Measurements from ENCODE around the gene RNF220.

Gene RNF220

GRCh38 chr1:44436401-44437106 lies 31.5 kb downstream of the RNF220 start:
- no peak for DNase-seq (ENCODE audit: low read depth in 2 of 2)

GRCh38 chr1:44437107-44437716 lies 32.2 kb downstream of the RNF220 start:
- no peak for DNase-seq (ENCODE audit: low read depth in 2 of 2)

DNA sequence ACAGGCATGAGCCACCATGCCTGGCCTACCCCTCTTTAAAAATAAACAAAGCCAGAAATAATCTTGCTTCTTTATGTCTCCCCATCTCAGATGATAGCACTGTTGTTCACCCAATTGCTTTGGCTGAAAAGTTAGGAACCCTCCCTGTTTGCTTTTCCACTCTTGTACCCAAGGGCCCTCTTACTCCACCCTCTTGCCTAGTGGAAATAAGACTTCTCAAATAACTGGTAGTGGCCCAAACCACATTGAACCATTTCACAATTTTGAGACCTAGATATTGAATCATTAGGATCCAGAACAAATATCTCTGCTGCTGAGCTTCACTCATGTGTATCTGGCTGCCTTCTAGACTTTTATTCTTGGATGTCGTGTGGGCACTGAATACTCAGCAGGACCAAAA lies 37.7 kb downstream of the RNF220 start:
- DNase-seq (ENCODE audit: low read depth in 2 of 2), result no peak

- DNase-seq (ENCODE audit: low read depth in 2 of 2), result no peak
These were observed 42.2 kb downstream of the RNF220 start for GRCh38 chr1:44447051-44447810.

DNA sequence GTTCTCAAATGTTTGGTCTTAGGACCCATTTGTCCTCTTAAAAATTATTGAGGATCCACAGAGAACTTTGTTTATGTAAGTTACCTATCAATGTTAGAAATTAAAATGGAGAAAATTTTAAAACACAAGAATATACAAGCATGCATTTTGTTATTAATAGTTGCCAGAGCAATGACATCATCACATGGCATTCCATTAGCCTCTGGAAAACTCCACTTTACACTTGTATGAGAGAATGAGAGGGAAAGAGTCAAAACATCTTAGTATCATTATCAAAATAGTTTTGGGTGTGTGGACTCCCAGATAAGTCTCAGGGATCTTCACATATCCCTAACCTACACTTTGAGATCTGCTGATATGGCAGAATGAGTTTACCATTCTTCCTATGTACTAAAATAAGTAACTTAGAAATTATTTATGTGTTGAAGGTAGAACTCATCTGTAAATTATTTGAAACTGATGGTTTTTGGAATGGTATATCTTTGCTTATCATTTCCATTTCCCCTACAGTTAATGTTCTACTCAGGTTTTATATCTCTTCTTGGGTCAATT lies 48.8 kb downstream of the RNF220 start:
- no peak for DNase-seq (ENCODE audit: low read depth in 2 of 2)

DNA sequence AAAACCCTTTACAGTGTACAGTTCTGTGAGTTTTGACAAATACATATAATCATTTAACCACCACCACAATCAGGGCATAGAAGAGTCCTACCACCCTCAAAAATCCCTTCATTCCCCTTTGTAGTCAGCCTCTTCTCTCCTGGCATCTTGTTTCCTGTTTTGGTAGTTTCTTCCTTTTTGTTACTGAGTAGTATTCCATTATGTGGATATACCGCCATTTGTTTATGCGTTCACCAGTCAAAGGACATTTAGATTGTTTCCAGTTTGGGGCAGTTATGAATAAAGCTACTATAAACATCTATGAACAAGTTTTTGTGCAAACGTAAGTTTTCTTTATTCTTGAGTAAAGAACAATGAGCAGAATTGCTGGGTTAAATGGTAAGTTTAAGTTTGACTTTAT lies 49.6 kb downstream of the RNF220 start:
- no peak for DNase-seq (ENCODE audit: low read depth in 2 of 2)

DNA sequence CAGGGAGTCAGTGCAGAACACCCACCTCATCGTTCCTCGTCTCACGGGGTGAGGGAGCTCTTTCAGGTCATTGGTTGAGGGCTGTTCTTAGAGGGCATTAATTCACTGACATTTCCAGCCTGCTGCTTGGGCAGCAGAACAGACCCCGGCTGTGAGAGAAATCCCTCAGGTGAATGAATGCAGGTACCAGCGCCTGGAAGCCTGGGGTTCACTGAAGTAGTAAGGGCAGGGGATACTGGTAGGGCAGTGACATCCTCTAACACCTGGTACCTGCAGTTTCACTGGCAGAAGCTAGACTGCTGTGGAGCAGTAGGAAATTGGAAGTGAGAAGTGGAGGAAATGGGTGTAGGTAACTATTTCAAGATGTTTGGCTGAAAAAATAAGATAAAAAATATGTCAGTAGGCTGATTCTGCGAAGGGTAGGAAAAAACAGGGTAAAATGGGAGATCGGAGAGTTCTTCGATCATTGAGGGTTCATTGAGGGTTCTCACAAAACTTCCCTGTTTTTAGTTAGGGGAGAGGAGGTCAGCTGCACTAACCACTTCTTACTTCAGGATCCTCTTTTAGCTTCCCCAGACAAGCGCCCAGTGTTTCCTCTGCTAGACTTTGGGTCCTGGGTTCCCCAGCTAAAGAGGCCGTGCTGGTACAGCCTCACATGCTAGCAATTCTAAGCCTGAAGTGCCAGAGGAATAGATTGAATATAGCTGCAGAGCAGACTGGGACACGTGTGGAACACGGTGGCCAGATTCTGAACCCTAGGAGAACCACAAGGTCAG lies 55.2 kb downstream of the RNF220 start:
- DNase-seq (ENCODE audit: low read depth in 2 of 2), result no peak

DNA sequence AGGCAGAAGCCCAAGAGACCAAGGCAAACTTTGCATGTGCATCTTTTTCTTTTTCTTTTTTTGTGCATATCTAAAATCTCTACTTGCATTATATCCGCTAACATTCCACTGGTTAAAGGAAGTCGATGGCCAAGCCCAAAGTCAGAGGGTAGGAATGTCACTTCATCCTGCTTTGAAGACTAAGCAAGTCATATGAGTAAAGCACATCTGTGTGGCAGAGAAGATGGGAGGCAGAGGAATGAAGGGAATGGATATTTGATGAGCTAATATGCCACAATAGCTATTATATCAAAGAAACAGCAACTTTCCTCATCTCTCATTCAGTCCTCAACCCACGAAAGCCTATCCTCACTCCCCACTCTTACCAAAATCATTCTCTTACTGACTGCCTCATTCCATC lies 59.3 kb downstream of the RNF220 start:
- DNase-seq (ENCODE audit: low read depth in 2 of 2), result no peak

GRCh38 chr1:44467566-44467965 lies 62.5 kb downstream of the RNF220 start:
- DNase-seq (ENCODE audit: low read depth in 2 of 2), result no peak

- DNase-seq (ENCODE audit: low read depth in 2 of 2), result no peak
These were observed 66.9 kb downstream of the RNF220 start for GRCh38 chr1:44471911-44472453.

DNA sequence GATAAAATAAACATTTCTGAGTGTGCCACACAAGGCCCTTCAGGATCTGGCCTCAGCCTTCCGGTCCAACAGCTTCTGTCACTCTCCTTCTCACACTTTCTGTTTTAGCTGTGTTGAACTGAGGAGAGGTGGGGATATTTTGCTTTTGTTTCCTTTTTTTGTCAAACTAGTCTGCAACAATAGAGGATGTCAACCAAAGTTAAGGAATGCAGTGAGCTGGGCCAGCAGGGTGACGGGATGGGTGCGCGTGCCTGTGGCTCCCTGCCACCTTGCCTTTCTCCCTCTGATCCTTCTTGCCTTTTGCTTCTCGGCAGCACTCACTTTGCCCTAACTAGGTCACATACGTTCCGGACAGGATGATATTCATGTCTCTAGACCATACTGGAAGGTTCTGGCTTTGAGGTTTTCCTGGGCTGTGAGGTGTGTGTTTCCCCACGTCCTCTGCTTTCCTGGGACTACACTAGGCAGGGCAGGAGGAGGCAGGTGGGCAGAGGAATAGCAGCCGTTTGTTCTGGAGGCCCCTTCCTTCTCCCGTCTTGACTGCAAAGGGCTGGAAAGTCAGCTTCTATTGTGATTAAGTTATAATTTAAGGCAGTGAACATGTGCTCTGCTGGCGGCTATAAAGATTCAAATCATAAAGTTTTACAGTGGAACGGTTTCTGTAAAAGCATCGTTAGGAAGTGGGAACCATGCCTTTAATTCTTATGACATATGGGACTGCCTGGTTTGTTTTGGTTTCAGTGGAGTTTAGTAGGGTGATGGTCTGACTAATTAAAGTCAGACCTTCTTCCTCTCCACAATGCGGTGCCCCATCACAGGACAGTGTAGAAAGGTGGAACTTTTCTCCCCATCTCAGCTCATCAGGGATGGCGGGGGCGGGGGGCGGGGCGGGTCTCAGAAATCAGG lies 67.8 kb downstream of the RNF220 start:
- no peak for DNase-seq (ENCODE audit: low read depth in 2 of 2)

DNA sequence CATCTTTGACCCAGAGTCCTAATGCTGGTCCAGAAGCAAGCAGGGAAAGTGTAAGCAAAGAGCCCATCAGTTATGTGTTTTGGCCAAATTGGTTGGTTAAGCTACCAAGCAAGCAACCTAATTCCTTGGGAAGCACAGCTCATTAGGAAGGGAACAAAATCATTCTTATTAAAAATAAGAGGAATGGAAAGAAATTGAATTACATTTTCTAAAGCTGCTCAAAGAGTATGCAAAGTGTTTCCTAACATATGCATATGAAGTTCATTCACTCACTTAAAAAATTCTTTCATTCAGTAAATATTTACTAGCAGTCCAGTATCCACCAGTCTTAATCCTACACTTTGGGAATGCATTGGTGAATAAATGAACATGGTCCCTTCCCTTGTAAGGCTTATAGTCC lies 71.8 kb downstream of the RNF220 start:
- DNase-seq (ENCODE audit: low read depth in 2 of 2), result no peak

DNA sequence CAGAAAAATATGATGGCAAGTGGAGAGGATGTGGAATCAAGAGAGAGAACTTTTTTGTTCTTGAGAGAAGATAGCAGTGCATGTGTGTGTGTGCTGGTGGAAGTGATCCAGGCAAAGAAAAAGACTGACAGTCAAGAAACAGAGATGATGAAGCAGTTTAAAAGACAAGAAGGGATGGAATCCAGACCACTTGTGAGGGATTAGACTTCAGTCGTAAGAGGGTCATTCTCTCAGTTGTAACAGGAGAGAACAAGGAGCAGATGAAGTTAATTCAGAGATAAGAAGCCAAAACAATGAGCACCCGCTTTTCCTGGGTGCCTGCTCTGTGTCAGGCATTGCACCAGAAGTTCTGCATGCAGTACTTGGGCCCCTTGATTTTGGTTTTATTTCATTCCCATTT lies 76.6 kb downstream of the RNF220 start:
- DNase-seq (ENCODE audit: low read depth in 2 of 2), result no peak

- no peak for DNase-seq (ENCODE audit: low read depth in 2 of 2)
These were observed 78.2 kb downstream of the RNF220 start for GRCh38 chr1:44483089-44483874.

GRCh38 chr1:44484155-44484688 lies 79.2 kb downstream of the RNF220 start:
- DNase-seq (ENCODE audit: low read depth in 2 of 2), result no peak

GRCh38 chr1:44485229-44485933 lies 80.3 kb downstream of the RNF220 start:
- no peak for DNase-seq (ENCODE audit: low read depth in 2 of 2)

- DNase-seq (ENCODE audit: low read depth in 2 of 2), result no peak
These were observed 80.9 kb downstream of the RNF220 start for GRCh38 chr1:44485934-44486460.

GRCh38 chr1:44489481-44489880 lies 84.4 kb downstream of the RNF220 start:
- DNase-seq (ENCODE audit: low read depth in 2 of 2), result no peak

All from stimulated activated CD4-positive, alpha-beta T cell treated with anti-CD3 and anti-CD28 coated beads, Interleukin-4, amount 100 ng/mL, for 48 hours (primary cell).